Thymus (tissue), 14 donors: ENCODE data around the gene PSAPL1. TPM values are rescaled to one million over a fixed set of nuclear protein-coding genes. Genes with fewer than 3 reads are reported as not detected.

Experiments
- DNase-seq, 9 donors: peaks; one replicate each; pipeline ENCODE4 v3.0.0-alpha.2; 2013; ENCODE audit warnings: low spot score in 9 of 9, low read depth in 6 of 9, missing footprints in 1 of 9
- H3K27ac ChIP-seq, 2 donors: one replicate each; pipeline ENCODE4 v1.5.1; 2013; ENCODE audit warnings: control low read depth in 1 of 2, low read depth in 1 of 2, low read length in 1 of 2, mild to moderate bottlenecking in 1 of 2, moderate library complexity in 1 of 2
- H3K27me3 ChIP-seq, 2 donors: one replicate each; pipeline ENCODE4 v1.5.1; 2013; ENCODE audit warnings: low read length in 1 of 2; ENCODE audit not compliant: control insufficient read depth in 2 of 2, insufficient read depth in 1 of 2
- H3K36me3 ChIP-seq, 2 donors: one replicate each; pipeline ENCODE4 v1.5.1; 2013; ENCODE audit warnings: low read length in 1 of 2, mild to moderate bottlenecking in 1 of 2, moderate library complexity in 1 of 2; ENCODE audit not compliant: control insufficient read depth in 2 of 2, insufficient read depth in 2 of 2
- H3K4me1 ChIP-seq, 2 donors: one replicate each; pipeline ENCODE4 v1.5.1; 2013; ENCODE audit warnings: low read length in 2 of 2; ENCODE audit not compliant: control insufficient read depth in 2 of 2, insufficient read depth in 2 of 2
- H3K4me3 ChIP-seq, 2 donors: one replicate each; pipeline ENCODE4 v1.5.1; 2013; ENCODE audit warnings: low read length in 2 of 2, control low read depth in 1 of 2, mild to moderate bottlenecking in 1 of 2
- H3K9me3 ChIP-seq, 2 donors: one replicate each; pipeline ENCODE4 v1.5.1; 2013; ENCODE audit warnings: low read length in 1 of 2, mild to moderate bottlenecking in 1 of 2; ENCODE audit not compliant: control insufficient read depth in 2 of 2, insufficient read depth in 1 of 2
- WGBS: extraction: QIAGEN DNeasy Blood & Tissue Kit; methylation state at CpG from one replicate; pipeline ENCODE4 v1.1.7; 2013; 5-methylcytosine and 5-hydroxymethylcytosine counted together
- long read RNA-seq, 10 donors: transcript quantifications; one replicate each; lab custom pipeline, GENCODE V29; 2026
- polyA plus RNA-seq: library from polyadenylated mRNA; stranded (reverse); fragments of 200-250 nt; gene quantifications from one replicate; pipeline ENCODE4 v1.2.3, GENCODE V29; 2013
- total RNA-seq: library from RNA; stranded (reverse); fragments of 120-200 nt; gene quantifications from one replicate; pipeline ENCODE4 v1.2.4, GENCODE V29; 2013
- donor health status: healthy.

PSAPL1 gene
- total RNA-seq (0.09 TPM), polyA plus RNA-seq (0.64 TPM)
- long read RNA-seq, donor 1 = 0 reads
- long read RNA-seq, donor 2 = 0 reads
- long read RNA-seq, donor 3 = 0 reads
- long read RNA-seq, donor 4 = 0 reads
- long read RNA-seq, donor 5, full-length matches to known transcripts = 1 of 1 reads
- long read RNA-seq, donor 5, partial matches to known transcripts = 0 of 1 reads
- long read RNA-seq, donor 5, other reads (novel, unspliced or antisense) = 0 of 1 reads
- long read RNA-seq, donor 6 = 0 reads
- long read RNA-seq, donor 7 = 0 reads
- long read RNA-seq, donor 8 = 0 reads
- long read RNA-seq, donor 9 = 0 reads
- long read RNA-seq, donor 10 = 0 reads

- 35% methylated on average over 7 of the region's 7 CpGs for WGBS
- Histone ChIP-seq H3K27me3 (no peaks in the 10 kb centered on the region), H3K4me3 (no peak within 1 kb of the TSS), H3K4me1 (no peaks in the 10 kb centered on the region), H3K9me3 (no peaks in the 10 kb centered on the region), H3K36me3 (no peaks in the 10 kb centered on the region), H3K27ac (no peak within 1 kb of the TSS)
- DNase-seq = no peak
These were observed at the start of gene PSAPL1 for GRCh38 chr4:7434766-7435150. TSS of gene PSAPL1 (minus strand) at chr4:7434930. CDS start at chr4:7434879, 51 bp downstream.

GRCh38 chr4:7481227-7481626 lies 46.5 kb upstream of the PSAPL1 start:
- 93% methylated on average over 14 of the region's 14 CpGs for WGBS
- no peak for DNase-seq
- Histone ChIP-seq H3K9me3 (no peaks in the 10 kb centered on the region), H3K27me3 (no peaks in the 10 kb centered on the region), H3K36me3 (no peaks in the 10 kb centered on the region), H3K27ac (no peak overlapping the region), H3K4me1 (no peaks in the 10 kb centered on the region), H3K4me3 (no peak overlapping the region)

GRCh38 chr4:7480423-7480822 lies 45.7 kb upstream of the PSAPL1 start:
- WGBS = 91% methylated on average over 16 of the region's 16 CpGs
- Histone ChIP-seq H3K27ac (no peak overlapping the region), H3K9me3 (no peaks in the 10 kb centered on the region), H3K4me1 (no peaks in the 10 kb centered on the region), H3K4me3 (no peak overlapping the region), H3K27me3 (no peaks in the 10 kb centered on the region), H3K36me3 (no peaks in the 10 kb centered on the region)
- no peak for DNase-seq

GRCh38 chr4:7478665-7479064 lies 43.9 kb upstream of the PSAPL1 start:
- no peak overlapping the region for H3K4me3 ChIP-seq
- no peaks in the 10 kb centered on the region for H3K9me3 ChIP-seq
- H3K36me3 ChIP-seq = no peaks in the 10 kb centered on the region
- no peak for DNase-seq
- H3K4me1 ChIP-seq = no peaks in the 10 kb centered on the region
- no peaks in the 10 kb centered on the region for H3K27me3 ChIP-seq
- 87% methylated on average over 11 of the region's 11 CpGs for WGBS
- H3K27ac ChIP-seq = no peak overlapping the region

- no peaks in the 10 kb centered on the region for H3K36me3 ChIP-seq
- no peaks in the 10 kb centered on the region for H3K9me3 ChIP-seq
- H3K4me3 ChIP-seq = no peak overlapping the region
- no peaks in the 10 kb centered on the region for H3K4me1 ChIP-seq
- no peak overlapping the region for H3K27ac ChIP-seq
- H3K27me3 ChIP-seq = no peaks in the 10 kb centered on the region
- 93% methylated on average over 7 of the region's 7 CpGs for WGBS
- no peak for DNase-seq
These were observed 43.0 kb upstream of the PSAPL1 start for GRCh38 chr4:7477695-7478094.

- Histone ChIP-seq H3K4me1 (no peaks in the 10 kb centered on the region), H3K9me3 (no peaks in the 10 kb centered on the region), H3K36me3 (no peaks in the 10 kb centered on the region), H3K27ac (no peak overlapping the region), H3K4me3 (no peak overlapping the region), H3K27me3 (no peaks in the 10 kb centered on the region)
- 71% methylated on average over 6 of the region's 6 CpGs for WGBS
- DNase-seq = no peak
These were observed 42.1 kb upstream of the PSAPL1 start for GRCh38 chr4:7476820-7477219.

GRCh38 chr4:7475207-7475606 lies 40.5 kb upstream of the PSAPL1 start:
- H3K36me3 ChIP-seq = no peaks in the 10 kb centered on the region
- no peaks in the 10 kb centered on the region for H3K27me3 ChIP-seq
- no peak overlapping the region for H3K4me3 ChIP-seq
- DNase-seq = no peak
- H3K27ac ChIP-seq = no peak overlapping the region
- WGBS = 86% methylated on average over 5 of the region's 5 CpGs
- H3K9me3 ChIP-seq = no peaks in the 10 kb centered on the region
- H3K4me1 ChIP-seq = no peaks in the 10 kb centered on the region

- Histone ChIP-seq H3K4me1 (no peaks in the 10 kb centered on the region), H3K4me3 (no peak overlapping the region), H3K36me3 (no peaks in the 10 kb centered on the region), H3K9me3 (no peaks in the 10 kb centered on the region), H3K27ac (no peak overlapping the region), H3K27me3 (no peaks in the 10 kb centered on the region)
- WGBS = 71% methylated on average over 7 of the region's 7 CpGs
- no peak for DNase-seq
These were observed 39.6 kb upstream of the PSAPL1 start for GRCh38 chr4:7474320-7474719.

GRCh38 chr4:7473081-7473480 lies 38.4 kb upstream of the PSAPL1 start:
- no peak for DNase-seq
- no peak overlapping the region for H3K27ac ChIP-seq
- no peaks in the 10 kb centered on the region for H3K4me1 ChIP-seq
- H3K4me3 ChIP-seq = no peak overlapping the region
- 70% methylated on average over 10 of the region's 10 CpGs for WGBS
- H3K36me3 ChIP-seq = no peaks in the 10 kb centered on the region
- no peaks in the 10 kb centered on the region for H3K27me3 ChIP-seq
- H3K9me3 ChIP-seq = no peaks in the 10 kb centered on the region
